Activated T-cell treated with anti-CD3 and anti-CD28 coated beads, Interleukin-2, amount 50 U/mL, for 4 hours (primary cell): ENCODE data around the gene CLDN18. TPM values are rescaled to one million over a fixed set of nuclear protein-coding genes. Genes with fewer than 3 reads are reported as not detected.

ENCODE experiments used
- ATAC-seq, 2 donors: fragments of 200-7000 bp; cut with Tn5 transposase; one replicate each; pipeline ENCODE4 v1.10.0; 2021
- DNase-seq: peaks from one replicate; pipeline ENCODE4 v3.0.0-alpha.2; 2020
- H3K27me3 Mint-ChIP-seq: one replicate; pipeline ENCODE4 v1.8.0; 2021; ENCODE audit warnings: low read depth, mixed read lengths
- H3K36me3 Mint-ChIP-seq: one replicate; pipeline ENCODE4 v1.8.0; 2022; ENCODE audit warnings: mixed read lengths; ENCODE audit not compliant: insufficient read depth
- H3K4me1 Mint-ChIP-seq: one replicate; pipeline ENCODE4 v1.8.0; 2021; ENCODE audit warnings: low read depth, mixed read lengths
- H3K4me3 Mint-ChIP-seq: one replicate; pipeline ENCODE4 v1.8.0; 2021; ENCODE audit warnings: mild to moderate bottlenecking, moderate library complexity, mixed read lengths
- H3K9me3 Mint-ChIP-seq: one replicate; pipeline ENCODE4 v1.8.0; 2021; ENCODE audit warnings: mixed read lengths
- total RNA-seq, 3 donors: library from RNA; stranded (reverse); gene quantifications; one replicate each; pipeline ENCODE4 v1.2.1, GENCODE V29; 2021

Gene CLDN18
- total RNA-seq, 3 donors from 2014 or later, result 0.08 to 0.18 (median 0.13) TPM

DNA sequence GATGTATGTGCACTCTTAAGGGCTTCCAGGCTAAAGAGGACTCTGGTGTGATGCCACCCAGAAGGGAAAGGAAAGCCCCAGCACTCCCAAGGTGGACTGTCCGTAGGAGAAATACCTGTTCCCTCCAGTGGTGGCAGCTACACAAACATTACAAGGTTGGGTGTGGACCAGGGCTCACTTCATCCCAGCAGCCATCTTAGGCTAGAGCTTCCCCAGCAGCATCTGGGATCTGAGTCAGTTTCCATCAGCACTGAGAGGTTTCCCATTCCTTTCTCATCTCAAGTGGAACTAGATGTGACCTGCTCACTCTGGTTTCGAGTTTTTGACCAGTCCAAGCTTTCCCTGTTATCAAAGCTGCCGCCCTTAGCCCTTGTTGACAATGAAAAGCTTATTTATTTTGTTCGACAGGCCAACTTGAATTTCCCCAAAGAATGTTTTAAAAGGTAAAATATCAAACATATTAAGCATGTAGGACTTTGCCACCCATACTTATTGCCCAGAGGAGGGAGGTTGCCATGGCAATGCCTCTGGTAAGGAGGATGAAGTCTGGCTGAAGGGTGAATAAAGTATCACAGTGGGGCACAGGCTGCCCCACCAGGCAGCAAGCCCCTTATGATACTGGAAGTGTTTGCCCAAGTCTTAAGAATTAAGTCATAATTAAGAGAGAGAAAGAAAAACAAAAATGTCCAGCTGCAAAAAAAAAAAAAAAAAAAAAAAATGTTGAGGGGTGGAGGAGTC is 28.9 kb downstream of the CLDN18 start:
- H3K4me1 Mint-ChIP-seq, result no peaks in the 10 kb centered on the region
- no peak for ATAC-seq
- no peak overlapping the region for H3K4me3 Mint-ChIP-seq
- H3K9me3 Mint-ChIP-seq, result no peaks in the 10 kb centered on the region
- H3K27me3 Mint-ChIP-seq, result peaks cover 3% of the 10 kb centered on the region
- no peak for DNase-seq
- H3K36me3 Mint-ChIP-seq, result no peaks in the 10 kb centered on the region

- Mint-ChIP-seq H3K4me3 (no peak overlapping the region), H3K4me1 (no peaks in the 10 kb centered on the region), H3K27me3 (peaks cover 12% of the 10 kb centered on the region), H3K9me3 (no peaks in the 10 kb centered on the region), H3K36me3 (no peaks in the 10 kb centered on the region)
- DNase-seq (no peak), ATAC-seq (no peak)
Observed at GRCh38 chr3:138042043-138042442, 32.1 kb downstream of the CLDN18 start.

DNA sequence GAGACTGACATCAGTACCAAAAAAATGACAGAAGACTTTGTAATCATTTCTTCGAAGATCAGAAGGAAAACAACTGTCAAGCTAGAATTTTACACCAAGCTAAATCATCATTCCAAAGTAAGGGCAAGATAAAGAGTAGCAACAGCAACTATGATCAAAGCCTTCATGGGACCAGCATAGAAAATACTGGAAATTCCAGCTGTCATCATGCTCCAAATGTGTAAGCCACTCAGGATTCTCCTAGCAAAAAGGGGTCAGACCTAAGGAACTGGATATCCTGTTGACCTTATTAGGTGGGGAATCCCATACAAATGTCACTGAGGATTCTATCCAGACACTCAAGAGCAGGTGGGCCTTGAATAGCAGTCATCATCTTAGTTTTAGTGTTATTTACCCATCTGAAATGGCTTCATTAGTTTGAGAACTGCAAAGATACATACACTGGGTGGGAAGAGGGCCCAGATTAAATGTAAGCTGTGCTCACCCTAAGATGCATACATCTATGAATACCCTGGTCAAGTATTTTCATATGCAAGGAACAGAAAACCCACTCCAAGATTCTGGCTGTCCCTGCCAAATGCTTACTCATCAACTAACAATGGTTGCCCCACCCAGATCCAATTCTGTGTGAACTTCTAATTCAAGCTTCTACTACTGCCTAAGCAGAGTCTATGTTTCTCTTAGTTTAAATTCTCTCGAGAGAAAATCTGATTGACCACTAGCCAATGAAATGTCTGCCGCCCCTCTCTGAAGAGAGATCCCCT is 33.5 kb downstream of the CLDN18 start:
- Mint-ChIP-seq H3K27me3 (peaks cover 16% of the 10 kb centered on the region), H3K4me1 (no peaks in the 10 kb centered on the region)
- no peak for ATAC-seq

DNA sequence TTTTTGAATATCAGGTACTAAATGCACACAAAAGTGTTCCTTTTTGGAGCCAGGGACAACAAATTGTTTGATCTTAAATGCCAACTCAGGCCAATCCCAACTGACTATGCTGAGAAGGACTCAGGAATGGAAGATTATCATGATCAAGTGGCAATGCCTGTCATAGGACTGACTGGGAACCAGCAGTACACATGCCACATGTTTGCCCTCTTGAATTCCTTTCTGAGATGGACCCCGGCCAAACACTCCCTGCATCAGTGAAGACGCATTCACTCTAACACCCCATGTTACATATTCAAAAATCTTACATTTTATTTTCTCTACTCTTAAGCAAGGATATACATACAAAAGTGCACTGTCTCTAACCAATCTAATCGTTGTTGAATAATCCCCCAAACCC is 36.1 kb downstream of the CLDN18 start:
- H3K36me3 Mint-ChIP-seq, result no peaks in the 10 kb centered on the region
- H3K27me3 Mint-ChIP-seq, result peaks cover 16% of the 10 kb centered on the region
- DNase-seq (no peak), ATAC-seq (no peak)
- no peaks in the 10 kb centered on the region for H3K9me3 Mint-ChIP-seq
- no peak overlapping the region for H3K4me3 Mint-ChIP-seq
- no peaks in the 10 kb centered on the region for H3K4me1 Mint-ChIP-seq

More for the DNA sequence above, 33.5 kb downstream of the CLDN18 start:
- H3K9me3 Mint-ChIP-seq, result no peaks in the 10 kb centered on the region
- no peak overlapping the region for H3K4me3 Mint-ChIP-seq
- no peak for DNase-seq
- H3K36me3 Mint-ChIP-seq, result no peaks in the 10 kb centered on the region

DNA sequence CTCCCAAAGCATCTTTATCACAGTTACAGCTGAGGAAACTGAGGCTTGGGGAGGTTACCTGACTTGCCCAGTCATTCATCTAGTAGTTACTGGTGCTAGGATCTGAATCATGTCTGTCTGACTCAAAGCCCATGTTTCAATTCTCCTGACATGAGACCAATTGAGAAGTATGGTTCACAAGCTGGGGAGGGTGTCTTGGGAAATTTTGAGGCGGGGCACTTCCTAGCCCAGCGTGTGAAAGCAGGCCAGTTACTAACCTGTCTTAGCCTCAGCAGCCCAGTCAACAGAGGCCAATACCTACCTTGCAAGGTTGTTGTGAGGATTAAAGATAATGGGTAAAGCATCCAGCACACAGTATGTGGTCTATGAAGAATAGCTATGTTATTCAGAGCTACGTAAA is 37.0 kb downstream of the CLDN18 start:
- H3K4me1 Mint-ChIP-seq, result no peaks in the 10 kb centered on the region
- H3K36me3 Mint-ChIP-seq, result no peaks in the 10 kb centered on the region
- no peak overlapping the region for H3K4me3 Mint-ChIP-seq
- DNase-seq, result no peak
- H3K9me3 Mint-ChIP-seq, result no peaks in the 10 kb centered on the region
- ATAC-seq, result no peak
- peaks cover 19% of the 10 kb centered on the region for H3K27me3 Mint-ChIP-seq

GRCh38 chr3:138047596-138048158 is 37.7 kb downstream of the CLDN18 start:
- DNase-seq (no peak), ATAC-seq (no peak)
- Mint-ChIP-seq H3K27me3 (peaks cover 25% of the 10 kb centered on the region), H3K9me3 (no peaks in the 10 kb centered on the region), H3K4me1 (no peaks in the 10 kb centered on the region), H3K36me3 (no peaks in the 10 kb centered on the region), H3K4me3 (no peak overlapping the region)

GRCh38 chr3:138049157-138049919 is 39.4 kb downstream of the CLDN18 start:
- DNase-seq (no peak), ATAC-seq (no peak)
- Mint-ChIP-seq H3K4me3 (no peak overlapping the region), H3K27me3 (peaks cover 31% of the 10 kb centered on the region), H3K36me3 (no peaks in the 10 kb centered on the region), H3K9me3 (no peaks in the 10 kb centered on the region), H3K4me1 (no peaks in the 10 kb centered on the region)

GRCh38 chr3:138051947-138052802 is 42.2 kb downstream of the CLDN18 start:
- Mint-ChIP-seq H3K27me3 (peaks cover 23% of the 10 kb centered on the region), H3K36me3 (no peaks in the 10 kb centered on the region), H3K9me3 (no peaks in the 10 kb centered on the region), H3K4me1 (no peaks in the 10 kb centered on the region), H3K4me3 (no peak overlapping the region)
- DNase-seq (no peak), ATAC-seq (no peak)

- H3K36me3 Mint-ChIP-seq, result no peaks in the 10 kb centered on the region
- no peaks in the 10 kb centered on the region for H3K4me1 Mint-ChIP-seq
- H3K9me3 Mint-ChIP-seq, result no peaks in the 10 kb centered on the region
- peaks cover 20% of the 10 kb centered on the region for H3K27me3 Mint-ChIP-seq
- H3K4me3 Mint-ChIP-seq, result no peak overlapping the region
- DNase-seq, result no peak
- ATAC-seq, result no peak
Observed at GRCh38 chr3:138054057-138054456, 44.1 kb downstream of the CLDN18 start.

GRCh38 chr3:138057384-138057783 is 47.4 kb downstream of the CLDN18 start:
- ATAC-seq (no peak), DNase-seq (no peak)
- no peaks in the 10 kb centered on the region for H3K9me3 Mint-ChIP-seq
- H3K4me1 Mint-ChIP-seq, result no peaks in the 10 kb centered on the region
- H3K36me3 Mint-ChIP-seq, result no peaks in the 10 kb centered on the region
- peaks cover 14% of the 10 kb centered on the region for H3K27me3 Mint-ChIP-seq
- H3K4me3 Mint-ChIP-seq, result no peak overlapping the region

DNA sequence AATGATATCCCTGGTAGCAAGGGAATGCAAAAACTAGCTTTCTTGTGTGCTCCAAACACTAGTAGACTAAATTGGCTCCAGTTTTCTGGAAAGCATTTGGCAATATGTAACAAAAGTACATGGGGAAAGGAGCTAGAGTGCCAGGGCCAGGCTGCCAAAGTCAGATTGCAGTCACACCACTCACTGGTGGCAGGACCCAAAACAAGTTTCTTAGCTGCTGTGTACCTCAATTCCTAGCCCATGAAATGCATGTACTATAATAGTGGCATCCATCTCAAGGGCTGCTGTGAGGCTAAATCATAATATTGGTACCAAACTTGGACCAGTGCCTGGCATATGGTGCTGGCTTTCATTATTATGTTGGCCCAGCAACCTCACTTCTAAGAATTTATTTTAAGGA is 49.3 kb downstream of the CLDN18 start:
- H3K36me3 Mint-ChIP-seq, result no peaks in the 10 kb centered on the region
- ATAC-seq, result no peak
- no peak for DNase-seq
- H3K9me3 Mint-ChIP-seq, result no peaks in the 10 kb centered on the region
- H3K27me3 Mint-ChIP-seq, result peaks cover 6% of the 10 kb centered on the region
- H3K4me3 Mint-ChIP-seq, result no peak overlapping the region
- H3K4me1 Mint-ChIP-seq, result no peaks in the 10 kb centered on the region

DNA sequence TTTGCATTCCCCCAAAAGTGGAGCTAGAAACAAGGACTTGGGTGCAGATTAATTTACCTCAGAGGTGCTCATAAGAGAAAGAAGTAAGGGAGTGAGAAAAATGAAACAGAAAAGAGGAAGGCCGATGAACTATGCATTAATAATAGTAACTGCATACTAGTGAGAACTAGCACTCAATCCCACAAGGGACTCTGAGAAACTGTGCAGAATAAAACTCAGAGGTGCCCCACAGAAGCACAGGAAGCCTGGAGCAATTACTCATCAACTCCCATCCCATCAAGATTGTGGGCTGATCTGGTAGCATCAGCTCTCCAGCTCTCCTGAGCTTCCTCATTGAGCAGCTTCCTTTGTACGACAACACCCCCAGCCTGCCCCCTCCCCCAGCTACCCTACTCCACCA is 50.8 kb downstream of the CLDN18 start:
- no peak for ATAC-seq
- Mint-ChIP-seq H3K4me3 (no peak overlapping the region), H3K27me3 (peaks cover 2% of the 10 kb centered on the region), H3K4me1 (no peaks in the 10 kb centered on the region), H3K36me3 (no peaks in the 10 kb centered on the region), H3K9me3 (no peaks in the 10 kb centered on the region)
- DNase-seq, result no peak

- H3K36me3 Mint-ChIP-seq, result no peaks in the 10 kb centered on the region
- no peaks in the 10 kb centered on the region for H3K27me3 Mint-ChIP-seq
- no peak for ATAC-seq
- H3K4me1 Mint-ChIP-seq, result peaks cover 2% of the 10 kb centered on the region
- DNase-seq, result no peak
- no peak overlapping the region for H3K4me3 Mint-ChIP-seq
- H3K9me3 Mint-ChIP-seq, result no peaks in the 10 kb centered on the region
Observed at GRCh38 chr3:138062037-138062436, 52.1 kb downstream of the CLDN18 start.

DNA sequence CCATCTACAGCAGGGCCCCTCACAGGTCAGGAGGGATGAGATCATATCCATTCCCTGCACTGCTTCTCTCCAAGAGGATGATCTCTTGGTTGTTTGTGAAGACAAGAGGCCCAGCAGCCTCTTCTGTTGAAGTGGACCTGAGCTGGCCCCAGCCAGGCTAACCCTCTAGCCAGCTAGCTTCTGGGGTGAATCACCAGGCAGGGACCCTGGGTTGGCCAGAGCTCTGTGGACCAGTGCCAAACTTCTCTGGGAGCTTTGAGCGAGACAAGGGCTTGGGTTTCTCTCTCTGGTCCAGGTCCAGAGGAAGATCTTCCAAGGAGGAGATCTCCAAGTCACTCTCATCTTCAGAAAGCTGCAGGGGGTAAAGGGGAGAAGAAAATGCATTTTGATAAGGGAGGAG is 52.7 kb downstream of the CLDN18 start:
- DNase-seq, result no peak
- H3K4me1 Mint-ChIP-seq, result peaks cover 2% of the 10 kb centered on the region
- no peaks in the 10 kb centered on the region for H3K27me3 Mint-ChIP-seq
- no peak for ATAC-seq
- no peak overlapping the region for H3K4me3 Mint-ChIP-seq
- no peaks in the 10 kb centered on the region for H3K9me3 Mint-ChIP-seq
- H3K36me3 Mint-ChIP-seq, result no peaks in the 10 kb centered on the region
